ENCODE results near the gene CRTAP.

GRCh38 chr3:33093847-33094246 is 20.0 kb upstream of the CRTAP start:
- TF ChIP-seq POLR2AphosphoS5 (IDR thresholded peaks at IDR 0.05; ENCODE audit: low read depth, low read length) (no peak), CTCF (IDR thresholded peaks at IDR 0.05) (no peak)
